Mesenchymal stem cell (in vitro differentiated cells and primary cell): ENCODE data around the gene ENHO.
A peak's percentile ranks its signal among the peaks of the same experiment; 100 is the strongest.

ENCODE experiments used
- DNase-seq: peaks from one replicate; pipeline ENCODE4 v3.0.0-alpha.2; 2013
- H2AFZ ChIP-seq: one replicate; pipeline ENCODE4 v1.6.1; 2013; ENCODE audit warnings: low read depth, mild to moderate bottlenecking, control low read depth, inconsistent platforms, low read length, moderate library complexity
- H2AK5ac ChIP-seq: 2 replicates; pipeline ENCODE4 v1.6.1; 2013; ENCODE audit warnings: low read length, moderate library complexity, mild to moderate bottlenecking, inconsistent platforms; ENCODE audit not compliant: severe bottlenecking
- H2BK120ac ChIP-seq: one replicate; pipeline ENCODE4 v1.6.1; 2013; ENCODE audit warnings: low read depth, mild to moderate bottlenecking, inconsistent platforms, low read length, moderate library complexity
- H2BK12ac ChIP-seq, 2 experiments: one replicate each; pipeline ENCODE4 v1.6.1; 2013; ENCODE audit warnings: inconsistent platforms in 2 of 2, low read length in 2 of 2, mild to moderate bottlenecking in 2 of 2, moderate library complexity in 2 of 2, control low read depth in 1 of 2
- H2BK15ac ChIP-seq: one replicate; pipeline ENCODE4 v1.6.1; 2013; ENCODE audit warnings: mild to moderate bottlenecking, low read depth, inconsistent platforms; ENCODE audit not compliant: poor library complexity, severe bottlenecking
- H2BK5ac ChIP-seq: 2 replicates; pipeline ENCODE4 v1.6.1; 2013; ENCODE audit warnings: low read depth, mild to moderate bottlenecking, low read length, control low read depth, inconsistent platforms; ENCODE audit not compliant: poor library complexity, severe bottlenecking
- H3K14ac ChIP-seq, 2 experiments: one replicate each; pipeline ENCODE4 v1.6.1; 2013; ENCODE audit warnings: inconsistent platforms in 2 of 2, low read length in 2 of 2, control low read depth in 1 of 2, mild to moderate bottlenecking in 1 of 2, moderate library complexity in 1 of 2
- H3K18ac ChIP-seq, 2 experiments: one replicate each; pipeline ENCODE4 v1.6.1; 2013; ENCODE audit warnings: inconsistent platforms in 2 of 2, low read length in 2 of 2, control low read depth in 1 of 2, low read depth in 1 of 2, mild to moderate bottlenecking in 1 of 2
- H3K23ac ChIP-seq, 2 experiments: one replicate each; pipeline ENCODE4 v1.6.1; 2013; ENCODE audit warnings: inconsistent platforms in 2 of 2, low read length in 2 of 2, mild to moderate bottlenecking in 2 of 2, moderate library complexity in 2 of 2, control low read depth in 1 of 2
- H3K27ac ChIP-seq: 2 replicates; pipeline ENCODE4 v1.5.1; 2013; ENCODE audit warnings: mild to moderate bottlenecking, moderate library complexity, low read length, control low read depth, inconsistent platforms; ENCODE audit not compliant: poor library complexity, severe bottlenecking
- H3K27me3 ChIP-seq, 2 experiments: 2 replicates each; pipeline versions ENCODE4 v1.6.1 to v1.7.0; 2013; ENCODE audit warnings: low read length in 2 of 2, mild to moderate bottlenecking in 2 of 2, moderate library complexity in 2 of 2, control low read depth in 1 of 2, inconsistent platforms in 1 of 2; ENCODE audit not compliant: control insufficient read depth in 1 of 2, insufficient read depth in 1 of 2
- H3K36me3 ChIP-seq, 2 experiments: 2 replicates each; pipeline versions ENCODE4 v1.6.1 to v1.7.0; 2013; ENCODE audit warnings: low read length in 2 of 2, control low read depth in 1 of 2, inconsistent platforms in 1 of 2, low read depth in 1 of 2, mild to moderate bottlenecking in 1 of 2; ENCODE audit not compliant: insufficient read depth in 2 of 2, control insufficient read depth in 1 of 2
- H3K4ac ChIP-seq, 2 experiments: one replicate each; pipeline ENCODE4 v1.6.1; 2013; ENCODE audit warnings: inconsistent platforms in 2 of 2, low read length in 2 of 2, mild to moderate bottlenecking in 2 of 2, moderate library complexity in 2 of 2, control low read depth in 1 of 2, low read depth in 1 of 2
- H3K4me1 ChIP-seq: 2 replicates; pipeline ENCODE4 v1.6.1; 2013; ENCODE audit warnings: low read depth, low read length, control low read depth; ENCODE audit not compliant: control insufficient read depth, insufficient read depth
- H3K4me2 ChIP-seq: 2 replicates; pipeline ENCODE4 v1.6.1; 2013; ENCODE audit warnings: low read length, mild to moderate bottlenecking, inconsistent platforms; ENCODE audit not compliant: poor library complexity, severe bottlenecking
- H3K4me3 ChIP-seq, 2 experiments: 2 replicates each; pipeline versions ENCODE4 v1.5.1 to v1.7.0; 2013; ENCODE audit warnings: low read length in 2 of 2, mild to moderate bottlenecking in 2 of 2, control low read depth in 1 of 2, low read depth in 1 of 2; ENCODE audit not compliant: insufficient read depth in 1 of 2
- H3K79me1 ChIP-seq: replicated peaks from 2 replicates; pipeline ENCODE4 v1.6.1; 2013; ENCODE audit warnings: mild to moderate bottlenecking, control low read depth, low read length, inconsistent platforms; ENCODE audit not compliant: poor library complexity, severe bottlenecking
- H3K9ac ChIP-seq: 2 replicates; pipeline ENCODE4 v1.7.0; 2013; ENCODE audit warnings: mild to moderate bottlenecking, low read length, moderate library complexity
- H3K9me3 ChIP-seq: 2 replicates; pipeline ENCODE4 v1.7.0; 2013; ENCODE audit warnings: mild to moderate bottlenecking, low read length; ENCODE audit not compliant: control insufficient read depth
- H4K8ac ChIP-seq: one replicate; pipeline ENCODE4 v1.6.1; 2013; ENCODE audit warnings: inconsistent platforms, mild to moderate bottlenecking, low read length, moderate library complexity
- H4K91ac ChIP-seq: one replicate; pipeline ENCODE4 v1.6.1; 2013; ENCODE audit warnings: mild to moderate bottlenecking, low read length, inconsistent platforms
- WGBS: methylation state at CpG from one replicate; pipeline ENCODE4 v1.1.7; 2013; ENCODE audit warnings: mixed read lengths; 5-methylcytosine and 5-hydroxymethylcytosine counted together

The ENHO gene

DNA sequence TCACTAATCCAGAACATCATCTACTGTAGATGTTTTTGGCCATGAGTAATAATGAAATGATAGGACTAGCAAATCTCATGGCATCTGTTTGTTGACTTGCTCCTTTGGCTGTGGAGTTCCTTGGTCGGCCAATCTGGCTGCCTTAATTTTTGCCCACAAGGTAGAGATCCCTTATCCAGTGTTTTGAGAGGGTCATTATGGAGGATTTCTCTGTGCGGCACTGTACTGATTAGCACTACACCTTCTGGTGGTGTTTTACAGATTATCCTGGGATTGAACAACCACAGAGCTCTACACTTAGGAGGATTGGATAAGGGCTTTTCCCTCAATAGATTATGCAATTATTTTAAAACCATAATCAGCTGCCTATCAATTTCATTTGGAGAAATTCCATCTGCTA, 3.2 kb upstream of the ENHO start:
- no peak overlapping the region for H3K14ac ChIP-seq
- 82% methylated on average over 1 of the region's 2 CpGs for WGBS
- no peak overlapping the region for H3K9ac ChIP-seq
- no peaks in the 10 kb centered on the region for H3K36me3 ChIP-seq
- no peak overlapping the region for H3K23ac ChIP-seq
- no peaks in the 10 kb centered on the region for H3K79me1 ChIP-seq
- no peak overlapping the region for H3K18ac ChIP-seq
- H3K27ac ChIP-seq, result no peak overlapping the region
- H2BK12ac ChIP-seq, result no peak overlapping the region
- H3K4me2 ChIP-seq, result no peak overlapping the region
- no peak overlapping the region for H3K4ac ChIP-seq
- no peak overlapping the region for H2BK15ac ChIP-seq
- H2AK5ac ChIP-seq, result no peak overlapping the region
- no peak overlapping the region for H2AFZ ChIP-seq
- peaks cover 10% of the 10 kb centered on the region for H3K4me1 ChIP-seq
- no peak overlapping the region for H2BK120ac ChIP-seq
- no peaks in the 10 kb centered on the region for H3K9me3 ChIP-seq
- H2BK5ac ChIP-seq, result no peak overlapping the region
- no peak overlapping the region for H4K8ac ChIP-seq
- no peak for DNase-seq
- peaks cover 41 to 43% of the 10 kb centered on the region in 2 experiments for H3K27me3 ChIP-seq
- no peak overlapping the region for H3K4me3 ChIP-seq
- H4K91ac ChIP-seq, result no peak overlapping the region

DNA sequence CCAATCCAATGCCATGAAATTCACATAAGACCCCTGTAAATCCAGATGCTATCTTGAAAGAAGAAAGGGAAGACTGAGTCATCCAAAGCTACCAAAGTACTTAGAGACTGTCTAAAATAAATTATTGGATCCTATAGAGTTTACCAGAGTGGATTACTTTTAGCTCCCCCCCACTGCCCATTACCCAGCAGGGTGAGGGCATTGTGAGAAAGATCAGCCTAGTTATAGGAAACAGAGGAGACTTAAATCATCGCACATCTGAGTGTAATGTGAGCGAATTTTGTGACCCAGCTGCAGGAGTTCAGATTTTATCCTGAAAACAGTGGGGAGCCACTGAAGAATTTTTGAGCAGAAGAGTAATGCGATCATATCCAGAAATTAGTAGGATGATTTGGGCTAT, 1.6 kb upstream of the ENHO start:
- peaks cover 10% of the 10 kb centered on the region for H3K4me1 ChIP-seq
- H3K18ac ChIP-seq, result no peak overlapping the region
- H4K8ac ChIP-seq, result no peak overlapping the region
- no peak overlapping the region for H3K14ac ChIP-seq
- H3K79me1 ChIP-seq, result no peaks in the 10 kb centered on the region
- 81% methylated on average over 3 of the region's 3 CpGs for WGBS
- peaks cover 57 to 58% of the 10 kb centered on the region in 2 experiments for H3K27me3 ChIP-seq
- no peak overlapping the region for H2AK5ac ChIP-seq
- H2BK120ac ChIP-seq, result no peak overlapping the region
- H2AFZ ChIP-seq, result no peak overlapping the region
- H3K4me3 ChIP-seq, result no peak overlapping the region
- no peak overlapping the region for H3K23ac ChIP-seq
- H3K9me3 ChIP-seq, result no peaks in the 10 kb centered on the region
- no peak overlapping the region for H2BK5ac ChIP-seq
- H3K4ac ChIP-seq, result no peak overlapping the region
- no peak overlapping the region for H3K4me2 ChIP-seq
- no peak overlapping the region for H4K91ac ChIP-seq
- H2BK12ac ChIP-seq, result no peak overlapping the region
- no peak overlapping the region for H3K27ac ChIP-seq
- no peak for DNase-seq
- no peak overlapping the region for H3K9ac ChIP-seq
- no peak overlapping the region for H2BK15ac ChIP-seq
- H3K36me3 ChIP-seq, result no peaks in the 10 kb centered on the region

DNA sequence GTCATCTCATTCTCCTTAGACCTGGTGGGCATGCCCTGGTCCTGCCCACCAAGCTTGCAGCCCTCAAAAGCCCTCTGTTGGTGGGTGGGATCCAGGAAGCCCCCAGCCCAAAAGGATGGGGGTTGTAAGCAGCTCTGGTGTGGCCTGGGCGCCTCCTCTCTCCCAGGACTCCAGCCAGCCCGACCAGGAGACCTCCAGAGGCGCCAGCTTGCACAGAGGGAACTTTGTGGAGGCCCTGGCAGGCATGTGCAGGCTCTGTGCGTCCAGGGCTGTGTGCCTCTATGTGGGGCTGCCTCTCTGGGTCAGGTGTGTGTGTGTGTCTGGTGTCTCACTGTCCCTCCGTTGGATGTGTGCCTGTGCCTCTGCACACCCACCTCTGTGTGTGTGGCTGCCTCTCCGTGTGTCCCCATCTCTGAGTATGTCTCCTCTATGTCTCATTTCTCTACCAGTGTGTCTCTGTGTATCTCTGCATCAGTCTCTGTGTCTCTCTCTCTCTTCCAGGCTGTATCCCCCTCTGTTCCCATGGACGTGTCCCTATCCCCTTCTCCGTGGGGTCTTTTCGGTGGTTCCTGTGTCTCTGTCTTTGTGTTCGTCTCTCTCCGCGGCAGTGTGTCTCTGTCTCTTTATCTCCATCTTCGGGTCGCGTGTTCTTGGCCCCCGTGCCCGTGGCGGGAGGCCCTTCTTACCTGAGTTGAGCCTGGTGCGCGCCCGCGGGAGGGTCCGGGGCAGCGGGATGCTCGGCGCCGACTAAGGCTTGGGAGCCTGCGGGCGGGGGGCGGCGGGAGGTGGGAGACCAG, 501 bp downstream of the ENHO start:
- H2BK5ac ChIP-seq, result no peak overlapping the region
- 37% methylated on average over 18 of the region's 31 CpGs for WGBS
- H4K91ac ChIP-seq, result no peak overlapping the region
- no peak overlapping the region for H3K14ac ChIP-seq
- no peak overlapping the region for H3K23ac ChIP-seq
- H3K4me1 ChIP-seq, result peaks cover 10% of the 10 kb centered on the region
- H3K27ac ChIP-seq, result no peak overlapping the region
- no peaks in the 10 kb centered on the region for H3K79me1 ChIP-seq
- H3K18ac ChIP-seq, result no peak overlapping the region
- H2BK12ac ChIP-seq, result no peak overlapping the region
- H3K9me3 ChIP-seq, result no peaks in the 10 kb centered on the region
- H2BK15ac ChIP-seq, result no peak overlapping the region
- H3K9ac ChIP-seq, result peak overlapping the region; percentile 68
- no peak overlapping the region for H3K4ac ChIP-seq
- H4K8ac ChIP-seq, result no peak overlapping the region
- H3K36me3 ChIP-seq, result no peaks in the 10 kb centered on the region
- peak overlapping the region; percentile 45 to 74 for H3K4me3 ChIP-seq
- no peak overlapping the region for H2AFZ ChIP-seq
- peak overlapping the region; percentile 66 for H3K4me2 ChIP-seq
- H3K27me3 ChIP-seq, result peaks cover 65 to 69% of the 10 kb centered on the region in 2 experiments
- H2BK120ac ChIP-seq, result no peak overlapping the region
- DNase-seq, result no peak
- H2AK5ac ChIP-seq, result no peak overlapping the region

DNA sequence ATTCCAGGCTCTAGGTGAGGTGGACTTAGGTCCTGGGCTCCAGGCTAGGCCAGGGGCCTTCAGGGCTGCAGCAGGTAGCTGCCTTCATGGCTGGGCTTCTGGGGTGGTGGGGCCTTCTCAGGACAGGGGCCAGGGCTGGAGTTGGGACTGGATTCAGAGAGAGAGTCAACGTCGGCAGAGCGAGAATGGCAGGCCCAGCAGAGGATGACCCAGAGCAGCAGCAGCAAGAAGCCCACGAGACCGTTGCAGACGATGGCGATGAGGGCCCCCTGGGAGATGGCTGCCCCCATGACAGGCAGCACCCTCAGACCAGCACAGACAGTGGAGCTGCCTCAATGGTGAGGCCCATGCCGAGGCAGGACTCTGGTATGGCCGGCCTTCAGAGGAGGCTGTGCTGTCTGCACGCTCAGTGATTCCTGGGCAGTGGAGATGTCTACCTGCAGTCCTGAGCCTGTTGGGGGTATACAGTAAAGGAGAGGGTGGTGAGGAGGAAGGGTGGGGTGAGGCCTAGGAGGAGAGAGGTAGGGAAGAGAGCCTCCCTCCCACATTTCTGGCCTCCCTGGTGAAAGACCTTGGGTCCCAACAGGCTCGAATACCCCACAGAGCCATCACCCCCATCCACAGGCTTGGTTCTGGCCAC, 1.3 kb downstream of the ENHO start:
- Histone ChIP-seq H4K8ac (no peak overlapping the region), H2BK120ac (no peak overlapping the region), H3K36me3 (no peaks in the 10 kb centered on the region), H3K27me3 (peaks cover 65 to 69% of the 10 kb centered on the region in 2 experiments), H3K14ac (no peak overlapping the region), H3K9me3 (no peaks in the 10 kb centered on the region), H3K27ac (no peak overlapping the region), H2AK5ac (no peak overlapping the region), H2BK12ac (no peak overlapping the region), H3K79me1 (no peaks in the 10 kb centered on the region), H3K4me1 (peaks cover 10% of the 10 kb centered on the region), H3K9ac (no peak overlapping the region), H3K23ac (no peak overlapping the region), H3K18ac (no peak overlapping the region), H3K4ac (no peak overlapping the region), H2BK5ac (no peak overlapping the region), H2BK15ac (no peak overlapping the region), H3K4me2 (no peak overlapping the region), H4K91ac (no peak overlapping the region), H3K4me3 (no peak overlapping the region), H2AFZ (no peak overlapping the region)
- WGBS, result 94% methylated on average over 11 of the region's 11 CpGs
- no peak for DNase-seq
